CD14-positive monocyte (primary cell): ENCODE measurements around the gene KSR1. TPM values are rescaled to one million over a fixed set of nuclear protein-coding genes. Genes with fewer than 3 reads are reported as not detected.

Source experiments
- DNase-seq, 3 donors: peaks; one replicate each; pipeline ENCODE4 v3.0.0-alpha.2; 2011 to 2022
- H2AFZ ChIP-seq: 2 replicates; pipeline ENCODE4 v1.6.0; 2012; ENCODE audit warnings: mild to moderate bottlenecking, low read depth, low read length, inconsistent platforms; ENCODE audit not compliant: insufficient read depth, poor library complexity, severe bottlenecking
- H3K27ac ChIP-seq, 2 donors: 1 replicate in 1 of 2; 2 replicates in 1 of 2; pipeline ENCODE4 v1.5.1; 2012 to 2013; ENCODE audit warnings: low read length in 2 of 2, control low read depth in 1 of 2, inconsistent platforms in 1 of 2, low read depth in 1 of 2, mild to moderate bottlenecking in 1 of 2
- H3K27me3 ChIP-seq, 2 donors: one replicate each; pipeline versions ENCODE4 v1.6.0 to v1.6.1; 2011 to 2013; ENCODE audit warnings: low read length in 2 of 2; ENCODE audit not compliant: control insufficient read depth in 2 of 2, insufficient read depth in 2 of 2
- H3K36me3 ChIP-seq, 2 donors: replicated peaks in 1 of 2; 1 replicate in 1 of 2; 2 replicates in 1 of 2; pipeline versions ENCODE4 v1.5.1 to v1.6.1; 2012 to 2013; ENCODE audit warnings: low read length in 2 of 2, control low read depth in 1 of 2, inconsistent platforms in 1 of 2, mild to moderate bottlenecking in 1 of 2; ENCODE audit not compliant: insufficient read depth in 2 of 2, control insufficient read depth in 1 of 2
- H3K4me1 ChIP-seq, 2 donors: 1 replicate in 1 of 2; 2 replicates in 1 of 2; pipeline versions ENCODE4 v1.5.1 to v1.6.1; 2012 to 2013; ENCODE audit warnings: low read length in 2 of 2, control low read depth in 1 of 2, inconsistent platforms in 1 of 2, mild to moderate bottlenecking in 1 of 2, moderate library complexity in 1 of 2; ENCODE audit not compliant: insufficient read depth in 2 of 2, control insufficient read depth in 1 of 2
- H3K4me2 ChIP-seq: replicated peaks from 2 replicates; pipeline ENCODE3; 2012; ENCODE audit warnings: low read length, moderate library complexity, mild to moderate bottlenecking; ENCODE audit not compliant: poor library complexity, severe bottlenecking; ENCODE audit errors: extremely low read depth
- H3K4me3 ChIP-seq, 3 experiments: fragments of 200-600 bp in 1 of 3; sonication (generic) in 1 of 3; replicated peaks in 1 of 3; 1 replicate in 2 of 3; 2 replicates in 1 of 3; pipeline ENCODE4 v1.5.1; 2011 to 2013; ENCODE audit warnings: low read length in 3 of 3, mild to moderate bottlenecking in 3 of 3, control low read depth in 2 of 3, low read depth in 2 of 3, inconsistent platforms in 1 of 3, moderate library complexity in 1 of 3
- H3K79me2 ChIP-seq: 2 replicates; pipeline ENCODE4 v1.6.0; 2012; ENCODE audit warnings: mild to moderate bottlenecking, control low read depth, inconsistent platforms, low read length, moderate library complexity; ENCODE audit not compliant: insufficient read depth
- H3K9ac ChIP-seq: 2 replicates; pipeline ENCODE4 v1.6.0; 2017; ENCODE audit warnings: low read length, mild to moderate bottlenecking; ENCODE audit not compliant: insufficient read depth, poor library complexity, severe bottlenecking
- H3K9me3 ChIP-seq, 2 donors: replicated peaks in 1 of 2; 1 replicate in 1 of 2; 2 replicates in 1 of 2; pipeline versions ENCODE4 v1.5.1 to v1.6.1; 2012 to 2013; ENCODE audit warnings: low read length in 2 of 2, control low read depth in 1 of 2; ENCODE audit not compliant: control insufficient read depth in 1 of 2, insufficient read depth in 1 of 2
- H4K20me1 ChIP-seq: 2 replicates; pipeline ENCODE4 v1.6.0; 2012; ENCODE audit warnings: mild to moderate bottlenecking, low read length, control low read depth, moderate library complexity; ENCODE audit not compliant: insufficient read depth
- H3K27ac Mint-ChIP-seq, 7 donors: one replicate each; pipeline ENCODE4 v1.8.0; 2020; ENCODE audit warnings: mild to moderate bottlenecking in 7 of 7, mixed read lengths in 7 of 7, moderate library complexity in 6 of 7, inconsistent platforms in 2 of 7
- H3K27me3 Mint-ChIP-seq, 3 donors: one replicate each; pipeline ENCODE4 v1.8.0; 2021 to 2022; ENCODE audit warnings: low read depth in 3 of 3, mild to moderate bottlenecking in 3 of 3, mixed read lengths in 3 of 3, moderate library complexity in 3 of 3, inconsistent platforms in 1 of 3
- H3K36me3 Mint-ChIP-seq, 2 donors: one replicate each; pipeline ENCODE4 v1.8.0; 2020; ENCODE audit warnings: mixed read lengths in 2 of 2, inconsistent platforms in 1 of 2, mild to moderate bottlenecking in 1 of 2
- H3K4me1 Mint-ChIP-seq: one replicate; pipeline ENCODE4 v1.8.0; 2020; ENCODE audit warnings: mild to moderate bottlenecking, mixed read lengths
- H3K4me3 Mint-ChIP-seq, 2 donors: one replicate each; pipeline ENCODE4 v1.8.0; 2020; ENCODE audit warnings: mild to moderate bottlenecking in 2 of 2, mixed read lengths in 2 of 2, moderate library complexity in 1 of 2
- H3K9me3 Mint-ChIP-seq, 7 donors: one replicate each; pipeline ENCODE4 v1.8.0; 2020 to 2022; ENCODE audit warnings: mixed read lengths in 7 of 7, mild to moderate bottlenecking in 6 of 7, moderate library complexity in 6 of 7, inconsistent platforms in 2 of 7
- WGBS: methylation state at CpG from one replicate; pipeline ENCODE4 v1.1.5; 2013; ENCODE audit warnings: missing lambda C conversion rate; ENCODE audit not compliant: insufficient coverage; 5-methylcytosine and 5-hydroxymethylcytosine counted together
- intact Hi-C, 2 donors: fragments of 100-400 bp; cut with micrococcal nuclease; formaldehyde crosslinking; loops; one replicate each; pipeline versions ENCODE4 v1.15.0 to v1.15.1; 2023
- polyA plus RNA-seq, 3 donors: library from polyadenylated mRNA; depleted of rRNA in 1 of 3; unstranded in 2 of 3; stranded (reverse) in 1 of 3; fragments of 300-500 nt in 2 of 3; fragments of >200 nt in 1 of 3; fragmentation: Illumina TruSeq in 2 of 3; gene quantifications; 1 replicate in 2 of 3; 2 replicates in 1 of 3; pipeline ENCODE4 v1.2.3, GENCODE V29; 2012 to 2021
- TF ChIP-seq, protein P1 (sequence below): fragments of 200-600 bp; IDR thresholded peaks from one replicate; pipeline ENCODE4 v1.8.0; 2022; ENCODE audit warnings: antibody characterized with exemption, mild to moderate bottlenecking

The KSR1 gene
- polyA plus RNA-seq, 3 donors = 1.2 to 111 (median 4.2) TPM

DNA sequence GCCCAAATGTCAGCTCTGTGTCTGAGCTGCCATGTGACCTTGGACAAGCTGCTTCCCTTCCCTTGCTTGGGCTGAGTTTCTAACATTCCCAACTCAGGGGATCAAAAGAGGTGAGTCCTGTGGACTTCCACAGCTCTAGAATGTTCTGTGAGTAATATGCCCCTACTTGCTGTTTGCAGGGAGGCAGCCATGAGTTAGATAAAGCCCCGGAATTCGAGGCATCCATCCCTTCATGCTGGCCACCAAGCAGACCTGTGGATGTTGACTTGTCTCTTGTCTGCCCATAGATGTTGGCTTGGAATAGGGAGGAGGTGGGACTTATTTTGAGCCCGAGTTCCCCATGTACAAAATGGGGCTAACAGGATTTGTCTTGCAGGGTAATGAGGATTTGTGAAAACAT, 36.2 kb downstream of the KSR1 start:
- no peak overlapping the region for H3K4me2 ChIP-seq
- no peaks in the 10 kb centered on the region for H3K9me3 ChIP-seq
- Mint-ChIP-seq H3K9me3 (no peaks in the 10 kb centered on the region), H3K36me3 (peaks cover 18 to 26% of the 10 kb centered on the region in 2 donors), H3K27ac (peak overlapping the region in 1 of 7 donors; percentile 33), H3K27me3 (no peaks in the 10 kb centered on the region), H3K4me1 (peaks cover 84% of the 10 kb centered on the region), H3K4me3 (no peak overlapping the region)
- no peaks in the 10 kb centered on the region for H3K27me3 ChIP-seq
- 100% methylated on average over 3 of the region's 3 CpGs for WGBS
- peaks cover 82% of the 10 kb centered on the region for H3K79me2 ChIP-seq
- TF ChIP-seq, protein P1, sequence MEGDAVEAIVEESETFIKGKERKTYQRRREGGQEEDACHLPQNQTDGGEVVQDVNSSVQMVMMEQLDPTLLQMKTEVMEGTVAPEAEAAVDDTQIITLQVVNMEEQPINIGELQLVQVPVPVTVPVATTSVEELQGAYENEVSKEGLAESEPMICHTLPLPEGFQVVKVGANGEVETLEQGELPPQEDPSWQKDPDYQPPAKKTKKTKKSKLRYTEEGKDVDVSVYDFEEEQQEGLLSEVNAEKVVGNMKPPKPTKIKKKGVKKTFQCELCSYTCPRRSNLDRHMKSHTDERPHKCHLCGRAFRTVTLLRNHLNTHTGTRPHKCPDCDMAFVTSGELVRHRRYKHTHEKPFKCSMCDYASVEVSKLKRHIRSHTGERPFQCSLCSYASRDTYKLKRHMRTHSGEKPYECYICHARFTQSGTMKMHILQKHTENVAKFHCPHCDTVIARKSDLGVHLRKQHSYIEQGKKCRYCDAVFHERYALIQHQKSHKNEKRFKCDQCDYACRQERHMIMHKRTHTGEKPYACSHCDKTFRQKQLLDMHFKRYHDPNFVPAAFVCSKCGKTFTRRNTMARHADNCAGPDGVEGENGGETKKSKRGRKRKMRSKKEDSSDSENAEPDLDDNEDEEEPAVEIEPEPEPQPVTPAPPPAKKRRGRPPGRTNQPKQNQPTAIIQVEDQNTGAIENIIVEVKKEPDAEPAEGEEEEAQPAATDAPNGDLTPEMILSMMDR = no peak
- no peak overlapping the region for H3K4me3 ChIP-seq
- peaks cover 0 to 4% of the 10 kb centered on the region in 2 donors for H3K36me3 ChIP-seq
- H3K9ac ChIP-seq = no peak overlapping the region
- H4K20me1 ChIP-seq = peaks cover 24% of the 10 kb centered on the region
- no peak overlapping the region for H3K27ac ChIP-seq
- H3K4me1 ChIP-seq = peaks cover 69 to 82% of the 10 kb centered on the region in 2 donors
- no peak for DNase-seq
- intact Hi-C loops = loop anchor here (5.0 kb wide), 2 partner anchors 35 to 40 kb away; partner anchors contain the start of gene KSR1 (in 1 of the 2)
- no peak overlapping the region for H2AFZ ChIP-seq

DNA sequence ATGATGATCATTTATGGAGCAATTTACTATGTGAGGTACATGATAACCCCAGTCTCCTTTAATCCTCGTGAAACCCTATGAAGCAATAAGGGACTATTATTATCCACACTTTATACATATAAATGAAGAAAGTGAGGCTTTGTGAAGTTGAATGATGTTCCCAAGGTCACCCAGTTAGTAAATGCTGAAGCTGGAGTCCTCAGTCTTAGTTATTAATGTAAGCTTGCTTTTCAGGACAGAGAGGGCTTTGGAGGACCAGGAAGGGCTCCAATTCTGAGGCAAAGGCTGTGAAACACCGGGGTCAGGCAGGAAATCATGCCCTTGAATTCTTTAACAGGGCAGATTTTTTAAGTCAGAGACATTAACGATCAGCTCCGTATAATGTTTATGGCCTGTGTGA, 36.8 kb downstream of the KSR1 start:
- Histone ChIP-seq H3K4me1 (peaks cover 63 to 75% of the 10 kb centered on the region in 2 donors), H3K4me3 (no peak overlapping the region), H4K20me1 (peaks cover 24% of the 10 kb centered on the region), H2AFZ (no peak overlapping the region), H3K4me2 (no peak overlapping the region), H3K27me3 (no peaks in the 10 kb centered on the region), H3K27ac (peak overlapping the region in 1 of 2 donors; percentile 81), H3K79me2 (peaks cover 83% of the 10 kb centered on the region), H3K9ac (no peak overlapping the region), H3K9me3 (no peaks in the 10 kb centered on the region), H3K36me3 (peaks cover 0 to 4% of the 10 kb centered on the region in 2 donors)
- Mint-ChIP-seq H3K4me1 (peaks cover 78% of the 10 kb centered on the region), H3K4me3 (no peak overlapping the region), H3K9me3 (no peaks in the 10 kb centered on the region), H3K27ac (peak overlapping the region in 5 of 7 donors; percentile 35 to 94 (median 91)), H3K36me3 (peaks cover 18 to 26% of the 10 kb centered on the region in 2 donors), H3K27me3 (no peaks in the 10 kb centered on the region)
- 90% methylated on average over 3 of the region's 4 CpGs for WGBS
- DNase-seq = no peak
- TF ChIP-seq, protein P1 = no peak
- intact Hi-C loops = loop anchor here (5.0 kb wide), 2 partner anchors 36 to 39 kb away; partner anchors contain the start of gene KSR1 (in 1 of the 2)
